ENCODE measurements around the gene MC2R.

- TF ChIP-seq, protein P1, sequence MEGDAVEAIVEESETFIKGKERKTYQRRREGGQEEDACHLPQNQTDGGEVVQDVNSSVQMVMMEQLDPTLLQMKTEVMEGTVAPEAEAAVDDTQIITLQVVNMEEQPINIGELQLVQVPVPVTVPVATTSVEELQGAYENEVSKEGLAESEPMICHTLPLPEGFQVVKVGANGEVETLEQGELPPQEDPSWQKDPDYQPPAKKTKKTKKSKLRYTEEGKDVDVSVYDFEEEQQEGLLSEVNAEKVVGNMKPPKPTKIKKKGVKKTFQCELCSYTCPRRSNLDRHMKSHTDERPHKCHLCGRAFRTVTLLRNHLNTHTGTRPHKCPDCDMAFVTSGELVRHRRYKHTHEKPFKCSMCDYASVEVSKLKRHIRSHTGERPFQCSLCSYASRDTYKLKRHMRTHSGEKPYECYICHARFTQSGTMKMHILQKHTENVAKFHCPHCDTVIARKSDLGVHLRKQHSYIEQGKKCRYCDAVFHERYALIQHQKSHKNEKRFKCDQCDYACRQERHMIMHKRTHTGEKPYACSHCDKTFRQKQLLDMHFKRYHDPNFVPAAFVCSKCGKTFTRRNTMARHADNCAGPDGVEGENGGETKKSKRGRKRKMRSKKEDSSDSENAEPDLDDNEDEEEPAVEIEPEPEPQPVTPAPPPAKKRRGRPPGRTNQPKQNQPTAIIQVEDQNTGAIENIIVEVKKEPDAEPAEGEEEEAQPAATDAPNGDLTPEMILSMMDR (IDR thresholded peaks at IDR 0.05): no peak
- no peak for TF ChIP-seq POLR2A (IDR thresholded peaks at IDR 0.05)
Measured at GRCh38 chr18:13914756-13915155, 580 bp downstream of the MC2R start.

All from thyroid gland (tissue), 4 donors.